ENCODE measurements around the gene VPS16.
"Not testable (repeated sequence)": the region's sequence is repeated elsewhere in the genome, so short reads cannot be mapped to it uniquely, and the experiment has no call there.

Gene VPS16

DNA sequence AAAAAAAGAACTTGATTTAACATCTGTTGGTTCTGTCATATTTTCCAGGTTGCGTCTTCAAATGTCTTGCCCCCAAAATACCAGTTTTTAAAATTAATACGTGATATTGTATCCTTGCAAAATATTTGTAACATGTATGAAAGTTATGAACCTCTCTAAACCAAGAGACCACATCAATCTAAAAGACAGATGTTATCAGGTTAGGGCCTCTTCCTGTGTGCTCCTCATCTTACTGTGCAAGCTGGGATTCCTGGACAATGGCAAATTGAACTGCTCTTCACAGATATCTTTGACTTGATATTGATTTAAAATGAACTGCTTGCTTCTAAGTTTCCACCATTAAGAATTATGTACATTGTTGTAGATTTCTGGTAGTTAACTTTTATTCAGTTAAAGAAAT, 14.8 kb upstream of the VPS16 start:
- no peak overlapping the region for H3K4me3 ChIP-seq (ENCODE audit: low read length)
- DNase-seq (ENCODE audit: low read depth), result no peak
- TF ChIP-seq, protein P1, sequence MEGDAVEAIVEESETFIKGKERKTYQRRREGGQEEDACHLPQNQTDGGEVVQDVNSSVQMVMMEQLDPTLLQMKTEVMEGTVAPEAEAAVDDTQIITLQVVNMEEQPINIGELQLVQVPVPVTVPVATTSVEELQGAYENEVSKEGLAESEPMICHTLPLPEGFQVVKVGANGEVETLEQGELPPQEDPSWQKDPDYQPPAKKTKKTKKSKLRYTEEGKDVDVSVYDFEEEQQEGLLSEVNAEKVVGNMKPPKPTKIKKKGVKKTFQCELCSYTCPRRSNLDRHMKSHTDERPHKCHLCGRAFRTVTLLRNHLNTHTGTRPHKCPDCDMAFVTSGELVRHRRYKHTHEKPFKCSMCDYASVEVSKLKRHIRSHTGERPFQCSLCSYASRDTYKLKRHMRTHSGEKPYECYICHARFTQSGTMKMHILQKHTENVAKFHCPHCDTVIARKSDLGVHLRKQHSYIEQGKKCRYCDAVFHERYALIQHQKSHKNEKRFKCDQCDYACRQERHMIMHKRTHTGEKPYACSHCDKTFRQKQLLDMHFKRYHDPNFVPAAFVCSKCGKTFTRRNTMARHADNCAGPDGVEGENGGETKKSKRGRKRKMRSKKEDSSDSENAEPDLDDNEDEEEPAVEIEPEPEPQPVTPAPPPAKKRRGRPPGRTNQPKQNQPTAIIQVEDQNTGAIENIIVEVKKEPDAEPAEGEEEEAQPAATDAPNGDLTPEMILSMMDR (conservative IDR thresholded peaks at IDR 0.05; ENCODE audit: low read length), result no peak

DNA sequence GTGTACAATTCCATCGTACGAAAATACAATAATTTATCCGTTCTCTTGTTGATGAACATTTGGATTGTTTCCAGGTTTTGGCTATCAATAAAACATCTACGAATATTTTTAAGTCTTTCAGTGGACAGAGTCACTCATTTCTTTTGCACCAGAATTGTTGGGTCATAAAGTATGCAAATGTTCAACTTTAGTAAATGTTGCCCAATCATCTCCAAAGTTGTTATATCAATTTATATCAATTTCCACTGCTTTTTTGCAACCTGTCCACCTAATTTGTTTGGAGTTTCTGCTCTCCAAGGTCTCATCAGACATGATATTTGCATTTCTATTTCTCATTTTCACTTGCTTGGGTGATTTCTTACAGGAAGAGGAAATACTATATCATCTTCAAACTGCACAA, 13.9 kb upstream of the VPS16 start:
- DNase-seq (ENCODE audit: low read depth), result no peak
- TF ChIP-seq, protein P1 (conservative IDR thresholded peaks at IDR 0.05; ENCODE audit: low read length), result no peak
- no peak overlapping the region for H3K4me3 ChIP-seq (ENCODE audit: low read length)

DNA sequence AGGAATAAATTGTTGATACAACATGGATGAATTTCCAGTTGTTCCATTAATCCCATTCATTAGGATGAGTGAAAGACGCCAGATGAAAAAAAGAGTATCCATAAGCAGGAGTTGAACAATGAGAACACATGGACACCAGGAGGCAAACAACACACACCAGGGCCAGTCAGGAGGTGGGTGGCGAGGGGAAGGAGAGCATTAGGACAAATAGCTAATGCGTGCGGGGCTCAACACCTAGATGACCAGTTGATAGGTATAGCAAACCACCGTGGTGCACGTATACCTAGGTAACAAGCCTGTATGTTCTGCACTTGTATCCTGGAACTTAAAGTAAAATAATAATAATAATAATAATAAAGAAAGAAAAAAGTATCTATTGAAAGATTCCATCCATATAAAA, 11.2 kb upstream of the VPS16 start:
- H3K4me3 ChIP-seq (ENCODE audit: low read length), result no peak overlapping the region
- TF ChIP-seq, protein P1 (conservative IDR thresholded peaks at IDR 0.05; ENCODE audit: low read length), result no peak
- DNase-seq (ENCODE audit: low read depth), result no peak

DNA sequence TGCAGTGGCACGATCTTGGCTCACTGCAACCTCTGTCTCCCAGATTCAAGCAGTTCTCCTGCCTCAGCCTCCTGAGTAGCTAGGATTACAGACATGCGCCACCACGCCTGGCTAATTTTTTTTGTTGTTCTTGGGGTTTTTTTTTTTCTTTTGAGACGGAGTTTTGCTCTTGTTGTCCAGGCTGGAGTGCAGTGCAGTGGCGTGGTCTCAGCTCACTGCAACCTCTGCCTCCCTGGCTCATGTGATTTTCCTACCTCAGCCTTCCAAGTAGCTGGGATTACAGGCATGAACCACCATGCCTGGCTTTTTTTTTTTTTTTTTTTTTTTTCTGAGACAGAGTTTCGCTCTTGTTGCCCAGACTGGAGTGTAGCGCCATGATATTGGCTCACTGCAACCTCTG, 9.3 kb upstream of the VPS16 start:
- not testable (repeated sequence) for DNase-seq (ENCODE audit: low read depth); H3K4me3 ChIP-seq (ENCODE audit: low read length)

DNA sequence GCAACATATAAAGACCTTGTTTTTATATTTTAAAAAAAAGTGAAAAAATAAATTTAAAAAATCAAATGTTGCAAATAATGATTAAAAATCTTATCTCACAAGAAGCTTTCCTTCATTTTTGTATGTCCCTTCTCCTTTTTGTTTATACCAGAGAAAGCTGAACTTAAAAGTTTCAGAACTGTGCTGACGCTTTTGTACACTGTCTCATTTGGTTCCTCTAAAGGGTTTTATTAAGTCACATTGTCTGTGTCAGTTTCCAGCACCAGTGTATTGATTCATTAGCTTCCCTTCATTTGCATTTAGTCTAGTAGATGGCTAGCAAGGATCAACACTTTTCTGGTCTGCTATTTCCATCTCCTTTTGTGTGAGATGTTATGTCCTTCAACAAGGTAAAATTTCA, 6.8 kb upstream of the VPS16 start:
- TF ChIP-seq, protein P1 (conservative IDR thresholded peaks at IDR 0.05; ENCODE audit: low read length), result no peak
- H3K4me3 ChIP-seq (ENCODE audit: low read length), result no peak overlapping the region
- no peak for DNase-seq (ENCODE audit: low read depth)

DNA sequence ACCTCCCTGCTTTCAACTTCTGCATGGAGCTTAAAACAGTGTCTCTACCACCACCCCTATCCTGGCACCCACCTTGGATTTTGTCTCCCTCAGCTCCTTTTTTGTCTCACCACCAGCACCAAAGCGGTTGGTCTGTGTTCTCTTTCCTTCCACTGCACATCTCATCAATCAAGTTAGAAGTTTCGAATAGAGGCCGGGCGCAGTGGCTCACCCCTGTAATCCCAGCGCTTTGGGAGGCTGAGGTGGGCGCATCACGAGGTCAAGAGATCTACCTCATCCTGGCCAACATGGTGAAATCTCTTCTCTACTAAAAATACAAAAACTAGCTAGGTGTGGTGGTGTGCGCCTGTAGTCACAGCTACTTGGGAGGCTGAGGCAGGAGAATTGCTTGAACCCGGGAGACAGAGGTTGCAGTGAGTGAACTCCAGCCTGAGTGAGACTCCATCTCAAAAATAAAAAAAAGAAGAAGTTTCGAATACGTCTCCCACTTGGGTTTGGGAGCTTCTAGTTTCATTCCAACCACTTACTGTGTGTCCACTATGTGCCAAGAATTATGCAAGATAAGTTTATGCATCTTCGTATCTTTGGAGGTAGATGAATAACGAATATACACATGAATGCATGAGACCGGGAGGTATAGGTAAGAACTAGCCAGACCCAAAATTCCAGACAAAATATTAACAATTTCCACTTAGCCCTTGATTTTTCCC, 6.0 kb upstream of the VPS16 start:
- no peak overlapping the region for H3K4me3 ChIP-seq (ENCODE audit: low read length)
- TF ChIP-seq, protein P1 (conservative IDR thresholded peaks at IDR 0.05; ENCODE audit: low read length), result no peak
- no peak for DNase-seq (ENCODE audit: low read depth)

DNA sequence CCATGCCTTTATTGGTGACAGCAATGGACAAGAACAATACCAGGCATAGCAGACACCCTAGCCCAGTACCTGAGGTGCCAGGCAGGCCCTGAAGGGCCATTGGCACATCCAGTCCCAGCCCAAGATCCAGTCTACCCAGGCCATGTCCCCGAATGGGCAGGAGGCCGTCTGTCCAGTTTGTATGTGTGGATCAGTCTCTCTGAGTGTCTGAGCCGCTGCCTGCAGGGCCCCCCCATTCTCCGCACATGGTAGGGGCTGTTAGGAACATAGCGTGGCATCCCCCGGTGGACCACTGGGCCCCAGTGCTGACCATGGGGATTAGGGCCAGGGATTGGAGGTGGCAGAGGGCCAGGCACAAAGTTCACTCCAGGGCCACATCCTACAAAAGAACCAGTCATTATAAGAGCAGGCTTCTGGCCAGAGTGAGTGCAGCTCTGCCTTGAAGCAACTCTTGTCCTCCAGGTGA, 5.2 kb upstream of the VPS16 start:
- no peak for DNase-seq (ENCODE audit: low read depth)

More for the DNA sequence above, 5.2 kb upstream of the VPS16 start:
- TF ChIP-seq, protein P1 (conservative IDR thresholded peaks at IDR 0.05; ENCODE audit: low read length), result no peak
- no peak overlapping the region for H3K4me3 ChIP-seq (ENCODE audit: low read length)
